Activated effector memory CD4-positive, alpha-beta T cell treated with Interleukin-2 at 50 U/mL for 16 hours (primary cell): Measurements from ENCODE around the gene ATL2.
"Not testable (repeated sequence)": the region's sequence is repeated elsewhere in the genome, so short reads cannot be mapped to it uniquely, and the experiment has no call there.

ENCODE experiments used
- DNase-seq: peaks from one replicate; pipeline ENCODE4 v3.0.0-alpha.2; 2020

Gene ATL2

DNA sequence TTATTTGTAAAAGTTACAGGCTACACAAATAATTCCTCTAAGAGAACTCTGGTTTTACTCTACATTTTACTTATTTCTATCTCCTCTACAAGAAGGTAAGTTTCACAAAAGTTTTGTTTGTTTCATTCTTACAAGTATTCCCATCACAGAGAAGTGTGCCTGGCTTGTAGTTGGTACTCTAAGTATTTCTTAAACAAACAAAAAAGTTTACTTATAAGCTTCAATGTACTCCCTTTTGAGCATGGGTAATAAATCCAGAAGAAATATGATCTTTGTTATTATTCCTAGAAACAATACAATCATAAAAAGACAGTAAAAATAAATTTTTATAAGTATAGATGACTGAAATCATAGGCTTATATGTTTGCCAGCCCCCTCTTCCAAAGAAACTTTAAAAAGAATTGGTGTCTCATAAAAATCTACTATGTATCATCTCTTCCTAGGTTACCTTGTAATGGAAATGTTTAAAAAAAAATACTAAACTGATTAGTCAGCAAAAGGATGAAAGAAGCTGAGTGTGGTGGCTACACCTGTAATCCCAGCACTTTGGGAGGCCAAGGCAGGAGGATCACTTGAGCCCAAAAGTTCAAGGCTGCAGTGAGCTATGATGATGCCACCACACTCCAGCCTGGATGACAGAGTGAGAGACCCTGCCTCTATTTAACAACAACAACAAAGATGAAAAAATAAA is 54.7 kb downstream of the ATL2 start:
- DNase-seq = no peak

- not testable (repeated sequence) for DNase-seq
Measured at GRCh38 chr2:38319240-38319639, 57.8 kb downstream of the ATL2 start.

- DNase-seq = no peak
Measured at GRCh38 chr2:38317725-38318124, 59.3 kb downstream of the ATL2 start.

GRCh38 chr2:38315707-38316333 is 61.3 kb downstream of the ATL2 start:
- DNase-seq = no peak

- no peak for DNase-seq
Measured at GRCh38 chr2:38308821-38309220, 68.3 kb downstream of the ATL2 start.

DNA sequence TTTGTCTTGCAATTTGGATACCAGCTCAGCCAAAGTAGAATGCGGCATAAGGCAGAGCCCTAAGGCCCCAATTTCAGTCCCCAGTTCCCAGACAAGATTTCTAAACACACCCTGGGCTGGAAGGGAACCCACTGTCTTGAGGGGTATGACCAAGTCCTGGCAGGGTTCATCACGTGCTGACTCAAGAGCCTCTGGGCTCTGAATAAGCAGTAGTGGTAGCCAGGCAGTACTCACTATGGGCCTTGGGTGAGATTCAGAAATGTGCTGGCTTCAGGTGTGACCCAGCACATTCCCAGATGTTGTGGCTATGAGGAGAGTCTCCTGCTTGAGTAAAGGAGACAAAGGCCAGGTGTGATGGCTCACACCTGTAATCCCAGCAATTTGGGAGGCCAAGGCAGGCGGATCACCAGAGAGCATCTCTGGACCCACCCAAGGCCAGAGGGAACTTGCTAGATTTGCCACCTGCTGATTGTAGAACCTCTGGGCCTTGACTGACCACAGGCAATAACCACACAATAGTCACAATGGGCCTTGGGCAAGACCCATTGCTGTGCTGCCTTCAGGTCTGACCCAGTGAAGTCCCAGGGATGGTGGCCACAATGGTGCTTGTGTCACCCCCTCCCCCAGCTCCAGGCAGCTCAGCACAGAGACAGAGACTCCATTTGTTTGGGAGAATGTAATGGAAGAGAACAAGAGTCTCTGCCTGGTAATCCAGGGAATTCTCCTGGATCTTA is 74.9 kb downstream of the ATL2 start:
- DNase-seq = no peak

- DNase-seq = no peak
Measured at GRCh38 chr2:38301340-38301968, 75.6 kb downstream of the ATL2 start.

- DNase-seq = no peak
Measured at GRCh38 chr2:38298539-38298938, 78.5 kb downstream of the ATL2 start.

DNA sequence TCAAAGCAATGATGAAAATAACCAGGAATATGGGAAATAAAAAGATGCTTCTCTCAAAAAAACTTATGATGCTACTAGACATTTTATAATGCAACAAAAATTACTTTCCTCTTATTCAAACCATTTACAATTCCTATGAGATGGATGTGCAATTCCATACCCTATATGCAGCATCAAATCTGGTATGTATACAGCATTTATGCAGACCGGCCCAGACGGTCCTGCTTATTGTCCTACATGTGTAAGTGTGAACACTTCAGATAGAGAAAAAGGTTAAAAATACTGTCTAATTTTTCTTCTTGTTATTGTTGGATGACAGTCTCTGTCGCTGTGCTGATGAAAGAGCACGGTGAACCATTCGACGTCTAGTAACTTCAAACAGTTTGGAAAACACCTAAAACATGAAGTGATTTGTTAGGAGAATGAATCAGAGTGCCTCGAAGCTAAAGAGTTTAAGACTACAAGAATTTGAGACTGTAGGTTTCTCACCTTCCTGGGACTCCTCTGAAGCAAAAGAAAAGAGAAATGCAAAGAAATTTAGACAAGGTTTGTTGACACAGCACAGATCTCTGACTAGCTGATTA is 80.8 kb downstream of the ATL2 start:
- DNase-seq = no peak

- no peak for DNase-seq
Measured at GRCh38 chr2:38294597-38294996, 82.5 kb downstream of the ATL2 start.

DNA sequence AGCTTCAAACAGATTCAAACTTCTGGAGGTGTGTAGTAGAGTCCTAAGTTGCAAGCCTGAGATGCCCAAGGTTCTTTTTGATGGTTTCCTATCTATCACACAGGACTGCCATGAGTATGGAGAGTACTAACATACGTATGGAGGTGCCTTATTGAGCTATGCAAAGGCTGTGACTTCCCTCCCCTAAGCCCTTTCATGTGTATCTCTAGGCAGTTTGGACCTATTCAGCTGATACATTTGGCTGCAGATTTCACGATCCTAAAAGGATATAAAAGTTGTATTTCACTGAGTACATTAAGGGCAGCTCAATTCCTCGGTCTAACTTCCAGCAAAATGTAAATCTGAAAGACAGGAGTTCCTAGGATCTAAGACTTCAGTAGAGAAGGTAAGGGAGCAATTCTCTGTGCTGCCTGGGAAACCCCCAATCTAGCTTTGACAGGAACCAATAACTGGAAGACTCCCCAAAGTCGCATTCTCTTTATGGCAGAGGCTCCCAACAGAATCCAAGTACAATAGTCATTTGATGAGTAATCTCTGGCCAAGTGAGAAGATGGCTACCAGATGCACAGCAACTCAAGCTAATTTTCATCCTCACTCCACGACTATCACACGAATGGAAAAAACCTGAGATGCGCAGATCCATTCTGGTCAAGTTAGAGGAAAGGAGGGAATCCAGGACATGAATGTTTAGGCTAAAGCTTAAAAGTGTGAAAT is 83.8 kb downstream of the ATL2 start:
- no peak for DNase-seq

GRCh38 chr2:38290332-38290731 is 86.7 kb downstream of the ATL2 start:
- DNase-seq = no peak

DNA sequence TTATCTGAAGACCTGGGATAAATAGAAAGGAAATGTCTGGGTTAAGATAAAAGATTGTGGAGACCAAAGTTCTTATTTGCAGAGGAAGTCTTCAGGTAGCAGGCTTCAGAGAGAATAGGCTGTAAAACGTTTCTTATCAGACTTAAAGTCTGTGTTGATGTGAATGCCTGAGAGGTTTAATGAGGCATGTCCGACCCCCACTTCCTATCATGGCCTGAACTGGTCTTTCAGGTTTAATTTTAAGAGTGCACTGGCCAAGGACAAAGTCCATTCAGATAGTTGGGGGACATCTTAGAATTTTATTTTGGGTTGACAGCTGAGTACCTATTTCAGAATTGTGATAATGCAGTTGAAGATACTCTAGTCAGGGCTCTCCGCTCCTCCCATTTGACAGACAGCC is 92.1 kb downstream of the ATL2 start:
- DNase-seq = no peak

DNA sequence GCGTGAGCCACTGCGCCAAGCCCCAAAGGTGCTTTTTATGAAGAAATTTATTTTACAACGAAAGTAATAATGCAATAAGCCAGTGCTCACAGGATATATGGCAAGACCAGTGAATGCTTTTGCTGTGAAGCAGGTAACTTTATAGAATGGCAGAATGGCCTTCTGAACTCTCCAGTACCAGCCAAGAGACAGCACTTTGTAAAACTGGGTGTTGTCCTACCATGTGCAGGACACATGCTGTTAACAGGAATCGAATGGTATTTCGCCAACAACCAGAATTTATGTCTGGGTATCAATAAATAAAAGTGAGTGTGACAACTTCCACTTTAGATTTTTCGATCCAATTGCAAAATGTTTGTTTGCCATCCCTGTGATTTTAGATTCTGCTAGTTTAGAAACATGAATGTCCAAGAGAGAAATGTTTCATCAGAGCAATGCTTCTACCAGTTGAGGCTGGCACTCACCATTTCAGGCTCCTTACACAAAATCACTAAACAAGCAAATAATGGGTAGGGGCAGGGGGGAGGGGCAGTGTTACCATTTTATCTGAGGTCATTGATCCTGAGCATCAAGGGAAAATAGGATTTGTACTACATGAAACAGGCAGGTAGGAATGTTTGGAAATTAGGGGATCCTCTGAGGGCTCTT is 95.9 kb downstream of the ATL2 start:
- no peak for DNase-seq

DNA sequence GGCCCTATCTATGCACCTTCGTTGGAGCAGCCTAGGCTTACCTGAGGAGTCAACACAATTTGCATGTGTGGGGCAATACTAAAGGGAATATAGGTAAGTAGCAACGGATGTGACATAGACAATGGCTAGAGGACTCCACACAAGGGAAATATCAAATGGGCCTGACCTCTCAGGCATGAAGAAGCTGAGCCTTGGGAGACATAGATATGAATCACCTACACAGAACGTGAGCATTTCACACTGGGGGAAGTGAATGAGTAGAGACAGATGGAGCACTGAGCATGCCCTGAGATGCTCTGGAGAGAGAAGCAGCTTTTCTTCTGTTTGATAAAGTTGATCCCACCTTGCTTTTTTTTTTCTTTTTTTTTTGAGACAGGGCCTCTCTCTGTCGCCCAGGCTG is 97.9 kb downstream of the ATL2 start:
- DNase-seq = no peak

GRCh38 chr2:38278117-38278438 is 99.0 kb downstream of the ATL2 start:
- not testable (repeated sequence) for DNase-seq

DNA sequence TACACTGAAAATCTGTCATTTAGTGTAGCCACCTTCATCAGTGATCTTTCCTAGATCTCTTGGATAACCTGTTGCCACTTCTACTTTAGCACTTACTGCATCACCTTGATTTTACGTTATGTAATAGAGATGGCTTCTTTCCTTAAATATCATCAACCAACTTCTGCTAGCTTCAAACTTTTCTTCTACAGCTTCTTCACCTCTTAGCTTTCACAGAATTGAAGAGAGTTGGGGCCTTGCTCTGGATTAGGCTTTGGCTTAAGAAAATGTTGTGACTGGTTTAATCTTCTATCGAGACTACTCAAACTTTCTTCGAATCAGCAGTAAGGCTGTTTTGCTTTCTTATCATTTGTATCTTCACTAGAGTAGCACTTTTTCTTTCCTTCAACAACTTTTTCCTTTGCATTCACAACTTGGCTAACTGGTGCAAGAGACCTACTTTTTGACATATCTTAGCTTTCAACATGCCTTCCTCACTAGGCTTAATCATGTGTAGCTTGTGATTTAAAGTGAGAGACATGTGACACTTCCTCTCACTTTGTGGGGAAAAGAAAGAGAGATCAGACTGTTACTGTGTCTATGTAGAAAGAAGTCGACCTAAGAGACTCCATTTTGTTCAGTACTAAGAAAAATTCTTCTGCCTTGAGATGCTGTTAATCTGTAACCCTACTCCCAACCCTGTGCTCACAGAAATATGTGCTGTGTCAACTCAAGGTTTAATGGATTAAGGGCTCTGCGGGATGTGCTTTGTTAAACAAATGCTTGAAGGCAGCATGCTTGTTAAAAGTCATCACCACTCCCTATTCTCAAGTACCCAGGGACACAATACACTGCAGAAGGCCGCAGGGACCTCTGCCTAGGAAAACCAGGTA is 99.6 kb downstream of the ATL2 start:
- DNase-seq = no peak

DNA sequence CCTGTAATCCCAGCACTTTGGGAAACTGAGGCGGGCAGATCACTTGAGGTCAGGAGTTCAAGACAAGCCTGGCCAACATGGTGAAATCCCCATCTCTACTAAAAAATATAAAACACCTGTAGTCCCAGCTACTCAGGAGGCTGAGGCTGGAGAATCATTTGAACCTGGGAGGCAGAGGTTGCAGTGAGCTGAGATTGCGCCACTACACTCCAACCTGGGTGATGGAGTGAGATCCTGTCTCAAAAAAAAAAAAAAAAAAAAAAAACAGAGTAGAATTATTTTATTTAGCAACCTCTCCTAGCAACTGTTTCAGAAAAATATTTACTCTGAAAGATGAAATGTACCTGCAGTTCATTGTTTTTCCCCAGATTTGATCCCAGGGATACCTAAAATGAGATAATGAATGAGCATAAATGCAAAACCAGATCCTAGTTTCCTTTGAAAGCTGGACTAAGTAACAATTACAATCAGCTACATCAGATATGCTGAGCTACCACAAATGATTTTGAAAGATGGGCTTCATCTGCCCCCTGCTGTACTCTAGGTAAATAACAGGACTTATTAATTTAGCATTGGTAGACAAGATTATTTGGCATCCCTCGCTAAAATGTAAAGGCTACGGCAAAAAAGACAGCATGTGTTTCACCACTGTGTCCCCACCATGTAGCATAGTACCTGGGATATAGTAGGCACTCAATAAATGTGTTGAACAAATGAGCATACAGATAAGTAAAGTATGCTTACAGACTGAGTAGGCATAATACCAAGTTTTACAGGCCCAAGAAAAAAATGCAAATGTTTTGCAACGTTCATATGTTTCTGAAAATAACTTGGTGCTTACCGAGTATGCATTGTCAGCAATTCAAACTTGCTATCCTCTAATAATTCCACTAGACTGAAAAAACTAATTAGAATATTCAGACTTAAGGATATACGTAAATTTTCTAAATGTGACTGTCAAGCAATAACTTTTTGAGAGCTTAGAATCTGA is 102.5 kb downstream of the ATL2 start:
- no peak for DNase-seq

DNA sequence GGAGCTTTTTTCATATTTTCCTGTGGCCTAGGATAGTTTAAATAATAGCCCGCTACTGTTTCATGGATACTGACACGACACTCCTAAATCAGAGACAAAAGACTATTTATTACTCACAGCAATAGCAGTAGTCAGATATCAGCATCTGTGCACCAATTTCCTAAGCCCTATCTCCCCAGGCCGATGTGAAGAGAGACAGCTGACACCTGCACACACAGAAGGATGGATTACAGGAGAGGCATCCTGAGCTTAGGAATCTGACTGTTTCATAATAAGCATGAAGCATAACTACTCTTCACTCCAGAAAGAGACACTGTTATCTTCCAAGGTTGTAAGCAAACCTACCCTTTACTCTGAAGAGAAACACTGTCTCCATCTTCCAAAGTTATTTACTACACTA is 105.4 kb downstream of the ATL2 start:
- no peak for DNase-seq

DNA sequence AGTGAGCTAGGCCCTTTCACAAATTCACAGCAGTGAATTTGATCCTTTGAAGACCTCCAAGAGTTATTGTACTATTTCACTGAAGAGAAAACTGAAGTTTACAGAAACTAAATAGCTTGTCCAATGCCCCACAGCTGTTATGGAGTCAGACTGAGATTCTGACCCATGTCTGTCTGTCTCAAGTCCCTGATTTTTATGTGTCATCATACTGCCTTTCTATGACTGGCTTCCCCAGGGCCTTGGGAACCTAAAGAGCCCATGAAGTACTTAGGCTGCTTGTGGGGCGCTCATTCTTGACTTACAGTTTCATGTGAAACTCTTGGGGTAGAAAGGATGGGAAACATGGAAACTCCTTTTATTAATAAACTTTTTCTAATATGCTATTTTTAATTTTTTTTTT is 107.7 kb downstream of the ATL2 start:
- DNase-seq = no peak
